Measurements from ENCODE around the gene ADAM23. TPM values are rescaled to one million over a fixed set of nuclear protein-coding genes. Genes with fewer than 3 reads are reported as not detected.
A peak's percentile ranks its signal among the peaks of the same experiment; 100 is the strongest.
"Not testable (repeated sequence)": the region's sequence is repeated elsewhere in the genome, so short reads cannot be mapped to it uniquely, and the experiment has no call there.

ADAM23 gene
- 4.6 and 4.9 TPM in 2 replicates for total RNA-seq (2014; rRNA removed; shearing (Covaris generic))

- DNase-seq (ENCODE audit: low spot score) = peak; percentile 41
These were observed at the start of gene ADAM23 for GRCh38 chr2:206442833-206443734. TSS of gene ADAM23 (plus strand) at chr2:206443532. CDS start at chr2:206443867, 335 bp downstream.

GRCh38 chr2:206396211-206396610 is 47.1 kb upstream of the ADAM23 start:
- no peak for DNase-seq (ENCODE audit: low spot score)

- DNase-seq (ENCODE audit: low spot score) = not testable (repeated sequence)
These were observed 40.3 kb upstream of the ADAM23 start for GRCh38 chr2:206402956-206403569.

GRCh38 chr2:206408323-206409320 is 34.7 kb upstream of the ADAM23 start:
- DNase-seq (ENCODE audit: low spot score) = no peak

GRCh38 chr2:206410714-206411113 is 32.6 kb upstream of the ADAM23 start:
- DNase-seq (ENCODE audit: low spot score) = no peak

- DNase-seq (ENCODE audit: low spot score) = no peak
These were observed 27.6 kb upstream of the ADAM23 start for GRCh38 chr2:206415618-206416243.

- no peak for DNase-seq (ENCODE audit: low spot score)
These were observed 24.4 kb upstream of the ADAM23 start for GRCh38 chr2:206418968-206419367.

GRCh38 chr2:206420721-206421120 is 22.6 kb upstream of the ADAM23 start:
- DNase-seq (ENCODE audit: low spot score) = no peak

- peak; percentile 62 for DNase-seq (ENCODE audit: low spot score)
These were observed 20.8 kb upstream of the ADAM23 start for GRCh38 chr2:206422493-206422892.

GRCh38 chr2:206423147-206423546 is 20.2 kb upstream of the ADAM23 start:
- peak; percentile 64 for DNase-seq (ENCODE audit: low spot score)

- DNase-seq (ENCODE audit: low spot score) = no peak
These were observed 19.2 kb upstream of the ADAM23 start for GRCh38 chr2:206424134-206424533.

GRCh38 chr2:206428783-206429182 is 14.5 kb upstream of the ADAM23 start:
- DNase-seq (ENCODE audit: low spot score) = no peak

GRCh38 chr2:206430452-206430851 is 12.9 kb upstream of the ADAM23 start:
- no peak for DNase-seq (ENCODE audit: low spot score)

GRCh38 chr2:206431439-206431838 is 11.9 kb upstream of the ADAM23 start:
- no peak for DNase-seq (ENCODE audit: low spot score)

GRCh38 chr2:206432193-206433082 is 10.9 kb upstream of the ADAM23 start:
- DNase-seq (ENCODE audit: low spot score) = no peak

- no peak for DNase-seq (ENCODE audit: low spot score)
These were observed 10.1 kb upstream of the ADAM23 start for GRCh38 chr2:206433190-206433589.

- DNase-seq (ENCODE audit: low spot score) = no peak
These were observed 9.6 kb upstream of the ADAM23 start for GRCh38 chr2:206433686-206434085.

GRCh38 chr2:206435742-206436141 is 7.6 kb upstream of the ADAM23 start:
- DNase-seq (ENCODE audit: low spot score) = no peak

GRCh38 chr2:206438196-206438724 is 5.1 kb upstream of the ADAM23 start:
- no peak for DNase-seq (ENCODE audit: low spot score)

- no peak for DNase-seq (ENCODE audit: low spot score)
These were observed 879 bp upstream of the ADAM23 start for GRCh38 chr2:206442474-206442832.
